ENCODE results near the gene SLC12A9.

The SLC12A9 gene

DNA sequence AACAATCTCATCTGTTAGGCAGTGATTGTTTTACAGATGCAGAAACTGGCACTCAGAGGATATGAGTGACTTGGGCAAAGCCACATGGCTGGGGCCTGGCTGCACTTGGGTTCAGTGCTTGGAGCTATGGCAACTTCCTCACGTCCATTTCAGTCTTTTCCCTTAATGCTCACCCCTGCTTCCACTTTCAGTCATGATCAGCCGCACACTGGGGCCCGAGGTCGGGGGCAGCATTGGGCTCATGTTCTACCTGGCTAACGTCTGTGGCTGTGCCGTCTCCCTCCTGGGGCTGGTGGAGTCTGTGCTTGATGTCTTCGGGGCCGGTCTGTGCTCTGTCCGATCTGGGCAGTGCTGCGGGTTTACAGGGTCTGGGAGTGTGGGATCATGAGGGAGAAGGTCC, 3.0 kb downstream of the SLC12A9 start:
- no peak overlapping the region for H3K4me2 ChIP-seq (ENCODE audit: low read depth, low read length, poor library complexity, severe bottlenecking)
- no peak overlapping the region for H3K9ac ChIP-seq (ENCODE audit: low read length)
- H3K27me3 ChIP-seq (ENCODE audit: low read length), result no peaks in the 10 kb centered on the region
- H3F3A ChIP-seq (ENCODE audit: insufficient read depth), result peaks cover 9% of the 10 kb centered on the region
- no peaks in the 10 kb centered on the region for H4K20me1 ChIP-seq (ENCODE audit: low read depth, low read length)
- H3K79me2 ChIP-seq (ENCODE audit: insufficient read depth, low read length), result peaks cover 21% of the 10 kb centered on the region
- H3K36me3 ChIP-seq (ENCODE audit: low read length), result no peaks in the 10 kb centered on the region
- no peak overlapping the region for H3K4me3 ChIP-seq (ENCODE audit: insufficient read depth, low read length, poor library complexity, severe bottlenecking)
- H2AFZ ChIP-seq (ENCODE audit: low read depth, low read length, severe bottlenecking), result no peak overlapping the region
- H3K9me3 ChIP-seq (ENCODE audit: insufficient read depth, low read length), result no peaks in the 10 kb centered on the region
- no peak for TF ChIP-seq EZH2phosphoT487 (conservative IDR thresholded peaks at IDR 0.05; ENCODE audit: low read length)
- TF ChIP-seq, protein P1, sequence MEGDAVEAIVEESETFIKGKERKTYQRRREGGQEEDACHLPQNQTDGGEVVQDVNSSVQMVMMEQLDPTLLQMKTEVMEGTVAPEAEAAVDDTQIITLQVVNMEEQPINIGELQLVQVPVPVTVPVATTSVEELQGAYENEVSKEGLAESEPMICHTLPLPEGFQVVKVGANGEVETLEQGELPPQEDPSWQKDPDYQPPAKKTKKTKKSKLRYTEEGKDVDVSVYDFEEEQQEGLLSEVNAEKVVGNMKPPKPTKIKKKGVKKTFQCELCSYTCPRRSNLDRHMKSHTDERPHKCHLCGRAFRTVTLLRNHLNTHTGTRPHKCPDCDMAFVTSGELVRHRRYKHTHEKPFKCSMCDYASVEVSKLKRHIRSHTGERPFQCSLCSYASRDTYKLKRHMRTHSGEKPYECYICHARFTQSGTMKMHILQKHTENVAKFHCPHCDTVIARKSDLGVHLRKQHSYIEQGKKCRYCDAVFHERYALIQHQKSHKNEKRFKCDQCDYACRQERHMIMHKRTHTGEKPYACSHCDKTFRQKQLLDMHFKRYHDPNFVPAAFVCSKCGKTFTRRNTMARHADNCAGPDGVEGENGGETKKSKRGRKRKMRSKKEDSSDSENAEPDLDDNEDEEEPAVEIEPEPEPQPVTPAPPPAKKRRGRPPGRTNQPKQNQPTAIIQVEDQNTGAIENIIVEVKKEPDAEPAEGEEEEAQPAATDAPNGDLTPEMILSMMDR (IDR thresholded peaks at IDR 0.05; ENCODE audit: insufficient read depth, low read length, poor library complexity, severe bottlenecking), result no peak
- no peak overlapping the region for H3K27ac ChIP-seq (ENCODE audit: low read depth, low read length)
- H3K9me2 ChIP-seq (replicated peaks; ENCODE audit: insufficient read depth, low read length), result no peaks in the 10 kb centered on the region

DNA sequence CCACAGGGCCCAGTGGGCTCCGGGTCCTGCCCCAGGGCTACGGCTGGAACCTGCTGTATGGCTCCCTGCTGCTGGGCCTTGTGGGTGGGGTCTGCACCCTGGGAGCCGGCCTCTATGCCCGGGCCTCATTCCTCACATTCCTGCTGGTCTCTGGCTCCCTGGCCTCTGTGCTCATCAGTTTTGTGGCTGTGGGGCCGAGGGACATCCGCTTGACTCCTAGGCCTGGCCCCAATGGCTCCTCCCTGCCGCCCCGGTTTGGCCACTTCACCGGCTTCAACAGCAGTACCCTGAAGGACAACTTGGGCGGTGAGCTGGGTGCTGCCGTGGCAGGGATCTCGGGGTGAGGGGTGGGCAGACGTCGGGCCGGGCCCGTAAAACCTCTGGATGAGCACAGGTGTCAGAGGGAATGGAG, 4.4 kb downstream of the SLC12A9 start:
- Histone ChIP-seq H3K79me2 (ENCODE audit: insufficient read depth, low read length) (peaks cover 21% of the 10 kb centered on the region), H3K4me3 (ENCODE audit: insufficient read depth, low read length, poor library complexity, severe bottlenecking) (no peak overlapping the region), H3K27ac (ENCODE audit: low read depth, low read length) (no peak overlapping the region), H3K36me3 (ENCODE audit: low read length) (no peaks in the 10 kb centered on the region), H3K9me2 (replicated peaks; ENCODE audit: insufficient read depth, low read length) (no peaks in the 10 kb centered on the region), H3K27me3 (ENCODE audit: low read length) (no peaks in the 10 kb centered on the region), H4K20me1 (ENCODE audit: low read depth, low read length) (no peaks in the 10 kb centered on the region), H3K9ac (ENCODE audit: low read length) (no peak overlapping the region), H3F3A (ENCODE audit: insufficient read depth) (peaks cover 6% of the 10 kb centered on the region), H3K4me2 (ENCODE audit: low read depth, low read length, poor library complexity, severe bottlenecking) (no peak overlapping the region), H2AFZ (ENCODE audit: low read depth, low read length, severe bottlenecking) (no peak overlapping the region), H3K9me3 (ENCODE audit: insufficient read depth, low read length) (no peaks in the 10 kb centered on the region)
- TF ChIP-seq EZH2phosphoT487 (conservative IDR thresholded peaks at IDR 0.05; ENCODE audit: low read length), result no peak
- TF ChIP-seq, protein P1 (IDR thresholded peaks at IDR 0.05; ENCODE audit: insufficient read depth, low read length, poor library complexity, severe bottlenecking), result no peak

DNA sequence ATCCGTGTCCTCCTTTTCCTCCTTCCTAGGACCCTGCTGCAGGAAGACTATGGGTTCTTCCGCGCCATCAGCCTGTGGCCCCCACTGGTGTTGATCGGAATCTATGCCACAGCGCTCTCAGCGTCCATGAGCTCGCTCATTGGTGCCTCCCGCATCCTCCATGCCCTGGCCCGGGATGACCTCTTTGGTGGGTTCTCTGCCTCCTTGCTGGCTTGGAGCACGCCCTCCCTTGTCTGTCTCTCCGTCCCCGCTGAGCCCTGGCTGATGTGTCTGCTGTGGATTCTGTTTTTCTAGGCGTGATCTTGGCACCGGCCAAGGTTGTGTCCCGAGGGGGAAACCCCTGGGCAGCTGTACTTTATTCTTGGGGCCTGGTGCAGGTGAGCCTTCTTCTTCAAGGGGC, 7.3 kb downstream of the SLC12A9 start:
- H3K4me2 ChIP-seq (ENCODE audit: low read depth, low read length, poor library complexity, severe bottlenecking), result no peak overlapping the region
- no peak overlapping the region for H3K4me3 ChIP-seq (ENCODE audit: insufficient read depth, low read length, poor library complexity, severe bottlenecking)
- TF ChIP-seq EZH2phosphoT487 (conservative IDR thresholded peaks at IDR 0.05; ENCODE audit: low read length), result no peak
- TF ChIP-seq, protein P1 (IDR thresholded peaks at IDR 0.05; ENCODE audit: insufficient read depth, low read length, poor library complexity, severe bottlenecking), result no peak
- H3K27ac ChIP-seq (ENCODE audit: low read depth, low read length), result no peak overlapping the region
- peaks cover 6% of the 10 kb centered on the region; the same call in 1 of the 2 replicates for H3K79me2 ChIP-seq (ENCODE audit: insufficient read depth, low read length)
- 0 out of 2 replicates have a peak, but pooled peaks cover 5% of the 10 kb centered on the region for H3F3A ChIP-seq (ENCODE audit: insufficient read depth)
- H2AFZ ChIP-seq (ENCODE audit: low read depth, low read length, severe bottlenecking), result no peak overlapping the region
- H3K9me3 ChIP-seq (ENCODE audit: insufficient read depth, low read length), result no peaks in the 10 kb centered on the region
- no peaks in the 10 kb centered on the region for H3K36me3 ChIP-seq (ENCODE audit: low read length)
- no peaks in the 10 kb centered on the region for H3K9me2 ChIP-seq (replicated peaks; ENCODE audit: insufficient read depth, low read length)
- no peak overlapping the region for H3K9ac ChIP-seq (ENCODE audit: low read length)
- no peaks in the 10 kb centered on the region for H4K20me1 ChIP-seq (ENCODE audit: low read depth, low read length)
- H3K27me3 ChIP-seq (ENCODE audit: low read length), result no peaks in the 10 kb centered on the region
